Transverse colon (tissue), 4 donors: ENCODE data around the gene MRM2. TPM values are rescaled to one million over a fixed set of nuclear protein-coding genes. Genes with fewer than 3 reads are reported as not detected.

Source experiments
- DNase-seq: peaks from one replicate; pipeline ENCODE4 v3.0.0-alpha.2; 2019
- H3K27ac ChIP-seq, 4 donors: fragments of 200-600 bp; sonication (generic); 2 replicates each; pipeline ENCODE4 v1.5.1; 2016 to 2018; ENCODE audit warnings: inconsistent platforms in 4 of 4
- H3K27me3 ChIP-seq: fragments of 200-600 bp; sonication (generic); 2 replicates; pipeline ENCODE4 v1.5.1; 2017; ENCODE audit warnings: inconsistent platforms
- H3K36me3 ChIP-seq, 4 donors: fragments of 200-600 bp; sonication (generic); 2 replicates each; pipeline ENCODE4 v1.5.1; 2017 to 2019; ENCODE audit warnings: inconsistent platforms in 4 of 4
- H3K4me1 ChIP-seq, 4 donors: fragments of 200-600 bp; sonication (generic); 2 replicates each; pipeline ENCODE4 v1.5.1; 2017 to 2020; ENCODE audit warnings: inconsistent platforms in 4 of 4
- H3K4me3 ChIP-seq, 4 donors: fragments of 200-600 bp; sonication (generic); 1 replicate in 1 of 4; 2 replicates in 3 of 4; pipeline versions ENCODE4 v1.5.1 to v1.6.1; 2017 to 2019; ENCODE audit warnings: inconsistent platforms in 4 of 4
- H3K9me3 ChIP-seq, 2 donors: fragments of 200-600 bp; sonication (generic); 2 replicates each; pipeline ENCODE4 v1.5.1; 2017 to 2019; ENCODE audit warnings: inconsistent platforms in 2 of 2
- EP300 ChIP-seq: sonication (generic); formaldehyde crosslinking; IDR thresholded peaks from one replicate; pipeline ENCODE4 v1.6.1; 2017; ENCODE audit warnings: antibody characterized with exemption, low read depth
- POLR2A ChIP-seq: fragments of 450-650 bp; IDR thresholded peaks from one replicate; pipeline ENCODE4 v1.6.1; 2016; ENCODE audit warnings: antibody characterized with exemption, mild to moderate bottlenecking, moderate library complexity
- POLR2AphosphoS5 ChIP-seq, 3 donors: sonication (generic); formaldehyde crosslinking; IDR thresholded peaks; one replicate each; pipeline ENCODE4 v1.6.1; 2016; ENCODE audit warnings: antibody characterized with exemption in 3 of 3
- WGBS, 2 donors: methylation state at CpG; one replicate each; pipeline ENCODE4 v1.1.5; 2018; ENCODE audit warnings: low coverage in 1 of 2; 5-methylcytosine and 5-hydroxymethylcytosine counted together
- in situ Hi-C, 4 donors: fragments of 200-750 bp; cut with MboI; loops; one replicate each; pipeline versions ENCODE4 v1.15.0 to v1.15.1; 2017; ENCODE audit warnings: low sequenced_read_pairs in 3 of 4, low pct_ligation_motif_present in 1 of 4, low pct_unique_long_range_greater_than_20kb in 1 of 4
- intact Hi-C: fragments of 100-400 bp; cut with DNase I; formaldehyde crosslinking; loops from one replicate; pipeline ENCODE4 v1.15.1; 2023; ENCODE audit warnings: low total_unique reads
- total RNA-seq, 4 donors: library from RNA; depleted of rRNA; stranded (reverse); fragments of >200 nt; gene quantifications; one replicate each; pipeline ENCODE4 v1.1.0, GENCODE V29; 2016
- TF ChIP-seq, protein P1 (sequence below), 5 experiments: fragments of 200-600 bp in 3 of 5; fragments of 450-650 bp in 2 of 5; sonication (generic) in 3 of 5; IDR thresholded peaks; 1 replicate in 2 of 5; 2 replicates in 3 of 5; pipeline ENCODE4 v1.5.1; 2016 to 2017; ENCODE audit warnings: antibody characterized with exemption in 5 of 5, inconsistent platforms in 3 of 5, mild to moderate bottlenecking in 2 of 5, moderate library complexity in 1 of 5

MRM2 gene
- total RNA-seq, 4 donors from 2014 or later = 2.2 to 15.3 (median 12.7) TPM

DNA sequence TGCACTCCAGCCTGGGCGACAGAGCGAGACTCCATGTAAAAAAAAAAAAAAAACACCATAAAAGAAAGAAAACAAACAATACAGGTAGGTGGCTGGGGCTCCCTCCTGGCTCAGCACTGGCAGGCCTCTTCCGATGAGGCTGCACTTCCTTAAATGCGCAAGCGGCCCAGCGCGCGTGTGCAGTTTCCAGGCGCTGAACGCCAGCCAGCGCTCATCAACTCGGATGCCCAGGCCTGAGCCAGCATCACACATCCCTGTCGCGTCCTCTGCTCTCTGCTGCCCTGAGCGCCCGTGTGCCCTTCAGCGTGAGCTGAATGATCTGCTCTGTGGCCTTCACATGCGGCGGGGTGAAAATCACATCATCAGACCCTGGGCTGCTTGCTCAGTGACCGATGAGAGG lies 31.9 kb upstream of the MRM2 start:
- 96 to 100% methylated on average over 8 to 20 of the region's 20 CpGs for WGBS, 2 donors
- H3K36me3 ChIP-seq = no peaks in the 10 kb centered on the region
- no peaks in the 10 kb centered on the region for H3K4me1 ChIP-seq
- no peak for TF ChIP-seq POLR2AphosphoS5 (IDR thresholded peaks at IDR 0.05)
- no peak for TF ChIP-seq POLR2A
- TF ChIP-seq, protein P1, sequence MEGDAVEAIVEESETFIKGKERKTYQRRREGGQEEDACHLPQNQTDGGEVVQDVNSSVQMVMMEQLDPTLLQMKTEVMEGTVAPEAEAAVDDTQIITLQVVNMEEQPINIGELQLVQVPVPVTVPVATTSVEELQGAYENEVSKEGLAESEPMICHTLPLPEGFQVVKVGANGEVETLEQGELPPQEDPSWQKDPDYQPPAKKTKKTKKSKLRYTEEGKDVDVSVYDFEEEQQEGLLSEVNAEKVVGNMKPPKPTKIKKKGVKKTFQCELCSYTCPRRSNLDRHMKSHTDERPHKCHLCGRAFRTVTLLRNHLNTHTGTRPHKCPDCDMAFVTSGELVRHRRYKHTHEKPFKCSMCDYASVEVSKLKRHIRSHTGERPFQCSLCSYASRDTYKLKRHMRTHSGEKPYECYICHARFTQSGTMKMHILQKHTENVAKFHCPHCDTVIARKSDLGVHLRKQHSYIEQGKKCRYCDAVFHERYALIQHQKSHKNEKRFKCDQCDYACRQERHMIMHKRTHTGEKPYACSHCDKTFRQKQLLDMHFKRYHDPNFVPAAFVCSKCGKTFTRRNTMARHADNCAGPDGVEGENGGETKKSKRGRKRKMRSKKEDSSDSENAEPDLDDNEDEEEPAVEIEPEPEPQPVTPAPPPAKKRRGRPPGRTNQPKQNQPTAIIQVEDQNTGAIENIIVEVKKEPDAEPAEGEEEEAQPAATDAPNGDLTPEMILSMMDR (IDR thresholded peaks at IDR 0.05) = no peak
- TF ChIP-seq EP300 = no peak
- no peak overlapping the region for H3K4me3 ChIP-seq
- no peaks in the 10 kb centered on the region for H3K9me3 ChIP-seq
- intact Hi-C loops = no loop called here
- DNase-seq = no peak
- in situ Hi-C loops = no loop called here
- H3K27ac ChIP-seq = no peak overlapping the region
- H3K27me3 ChIP-seq = no peaks in the 10 kb centered on the region

DNA sequence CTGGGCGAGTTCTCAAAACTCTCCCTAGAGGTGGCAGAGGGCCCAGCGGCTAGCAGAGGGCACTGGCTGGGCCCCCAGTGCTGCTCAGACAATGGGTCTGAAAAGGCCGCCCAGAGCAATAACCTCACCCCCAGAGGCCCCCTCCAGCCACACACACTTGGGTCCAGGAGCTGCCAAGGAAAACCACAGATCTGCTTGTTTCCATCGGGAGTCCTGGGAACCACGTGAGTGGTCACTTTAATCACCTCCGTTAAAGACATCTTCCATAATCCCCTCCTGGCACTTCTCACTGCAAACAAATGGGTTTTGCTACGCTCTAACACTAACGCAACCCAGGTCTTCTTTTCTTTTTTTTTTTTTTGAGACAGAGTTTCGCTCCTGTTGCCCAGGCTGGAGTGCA lies 30.0 kb upstream of the MRM2 start:
- Histone ChIP-seq H3K27ac (no peak overlapping the region), H3K4me3 (no peak overlapping the region), H3K4me1 (no peaks in the 10 kb centered on the region), H3K9me3 (no peaks in the 10 kb centered on the region), H3K36me3 (no peaks in the 10 kb centered on the region), H3K27me3 (no peaks in the 10 kb centered on the region)
- TF ChIP-seq EP300 (no peak), POLR2A (no peak), POLR2AphosphoS5 (IDR thresholded peaks at IDR 0.05) (no peak)
- TF ChIP-seq, protein P1 (IDR thresholded peaks at IDR 0.05) = no peak
- 92% methylated on average over 8 of the region's 9 CpGs; no CpG with 5 or more reads in 1 of the 2 donors for WGBS, 2 donors
- no peak for DNase-seq
- intact Hi-C loops = no loop called here
- in situ Hi-C loops = no loop called here

GRCh38 chr7:2271273-2272026 lies 29.4 kb upstream of the MRM2 start:
- no peak overlapping the region for H3K27ac ChIP-seq
- no peak for DNase-seq
- WGBS, 2 donors = 59 to 77% methylated on average over 6 to 22 of the region's 27 CpGs
- no peaks in the 10 kb centered on the region for H3K4me1 ChIP-seq
- in situ Hi-C loops (no loop called here), intact Hi-C loops (no loop called here)
- TF ChIP-seq EP300 (no peak), POLR2AphosphoS5 (IDR thresholded peaks at IDR 0.05) (no peak)
- TF ChIP-seq, protein P1 (IDR thresholded peaks at IDR 0.05) = no peak
- no peaks in the 10 kb centered on the region for H3K27me3 ChIP-seq
- no peak overlapping the region for H3K4me3 ChIP-seq
- H3K36me3 ChIP-seq = no peaks in the 10 kb centered on the region
- H3K9me3 ChIP-seq = no peaks in the 10 kb centered on the region

- DNase-seq = no peak
- 80 to 93% methylated on average over 1 to 8 of the region's 8 CpGs for WGBS, 2 donors
- Histone ChIP-seq H3K9me3 (no peaks in the 10 kb centered on the region), H3K4me3 (no peak overlapping the region), H3K36me3 (no peaks in the 10 kb centered on the region), H3K4me1 (no peaks in the 10 kb centered on the region), H3K27ac (no peak overlapping the region), H3K27me3 (no peaks in the 10 kb centered on the region)
- TF ChIP-seq, protein P1 (IDR thresholded peaks at IDR 0.05) = no peak
- TF ChIP-seq POLR2A = no peak
- TF ChIP-seq EP300 = no peak
- no peak for TF ChIP-seq POLR2AphosphoS5 (IDR thresholded peaks at IDR 0.05)
- intact Hi-C loops = no loop called here
- in situ Hi-C loops = no loop called here
These were observed 28.5 kb upstream of the MRM2 start for GRCh38 chr7:2270495-2270894.
